Stimulated activated CD4-positive, alpha-beta T cell treated with anti-CD3 and anti-CD28 coated beads, Interleukin-12 subunit alpha, Interleukin-12 subunit beta, amount 100 ng/mL, for 4 hours (primary cell): ENCODE results near the gene COL25A1.
"Not testable (repeated sequence)": the region's sequence is repeated elsewhere in the genome, so short reads cannot be mapped to it uniquely, and the experiment has no call there.

ENCODE experiments used
- DNase-seq: peaks from one replicate; pipeline ENCODE4 v3.0.0-alpha.2; 2020

COL25A1 gene

GRCh38 chr4:108891896-108892590 is 410.4 kb downstream of the COL25A1 start:
- no peak for DNase-seq

GRCh38 chr4:108890484-108890881 is 412.0 kb downstream of the COL25A1 start:
- DNase-seq: no peak

- DNase-seq: no peak
Measured at GRCh38 chr4:108889696-108890483, 412.6 kb downstream of the COL25A1 start.

- DNase-seq: no peak
Measured at GRCh38 chr4:108888769-108889168, 413.7 kb downstream of the COL25A1 start.

GRCh38 chr4:108887034-108887433 is 415.4 kb downstream of the COL25A1 start:
- no peak for DNase-seq

- DNase-seq: no peak
Measured at GRCh38 chr4:108885211-108885610, 417.2 kb downstream of the COL25A1 start.

- DNase-seq: no peak
Measured at GRCh38 chr4:108884596-108884995, 417.9 kb downstream of the COL25A1 start.

GRCh38 chr4:108881986-108882385 is 420.5 kb downstream of the COL25A1 start:
- no peak for DNase-seq

- DNase-seq: no peak
Measured at GRCh38 chr4:108881190-108881589, 421.3 kb downstream of the COL25A1 start.

GRCh38 chr4:108878806-108879205 is 423.7 kb downstream of the COL25A1 start:
- DNase-seq: no peak

GRCh38 chr4:108877821-108878220 is 424.6 kb downstream of the COL25A1 start:
- DNase-seq: no peak

GRCh38 chr4:108874806-108875205 is 427.7 kb downstream of the COL25A1 start:
- no peak for DNase-seq

GRCh38 chr4:108869970-108870369 is 432.5 kb downstream of the COL25A1 start:
- DNase-seq: not testable (repeated sequence)

- DNase-seq: no peak
Measured at GRCh38 chr4:108868606-108869227, 433.7 kb downstream of the COL25A1 start.

GRCh38 chr4:108867476-108867875 is 435.0 kb downstream of the COL25A1 start:
- no peak for DNase-seq

- DNase-seq: no peak
Measured at GRCh38 chr4:108861334-108861733, 441.1 kb downstream of the COL25A1 start.

- no peak for DNase-seq
Measured at GRCh38 chr4:108854786-108855185, 447.7 kb downstream of the COL25A1 start.

GRCh38 chr4:108852691-108853090 is 449.8 kb downstream of the COL25A1 start:
- no peak for DNase-seq

- no peak for DNase-seq
Measured at GRCh38 chr4:108851366-108851765, 451.1 kb downstream of the COL25A1 start.

- no peak for DNase-seq
Measured at GRCh38 chr4:108850219-108850649, 452.2 kb downstream of the COL25A1 start.

- no peak for DNase-seq
Measured at GRCh38 chr4:108849611-108850168, 452.8 kb downstream of the COL25A1 start.

GRCh38 chr4:108846568-108846967 is 455.9 kb downstream of the COL25A1 start:
- no peak for DNase-seq

- DNase-seq: no peak
Measured at GRCh38 chr4:108840426-108840975, 462.0 kb downstream of the COL25A1 start.
